Pulmonary artery endothelial cell (primary cell): ENCODE measurements around the gene CCL22. TPM values are rescaled to one million over a fixed set of nuclear protein-coding genes. Genes with fewer than 3 reads are reported as not detected.
"Not testable (repeated sequence)": the region's sequence is repeated elsewhere in the genome, so short reads cannot be mapped to it uniquely, and the experiment has no call there.

Source experiments
- DNase-seq: peaks from one replicate; pipeline ENCODE4 v3.0.0-alpha.2; 2011; ENCODE audit warnings: low read depth, low spot score
- total RNA-seq: library from RNA; depleted of rRNA; stranded (reverse); fragments of >200 nt; gene quantifications from 2 replicates; pipeline ENCODE4 v1.2.3, GENCODE V29; 2014

CCL22 gene
- total RNA-seq, 1 donor from 2014 or later: not detected

DNA sequence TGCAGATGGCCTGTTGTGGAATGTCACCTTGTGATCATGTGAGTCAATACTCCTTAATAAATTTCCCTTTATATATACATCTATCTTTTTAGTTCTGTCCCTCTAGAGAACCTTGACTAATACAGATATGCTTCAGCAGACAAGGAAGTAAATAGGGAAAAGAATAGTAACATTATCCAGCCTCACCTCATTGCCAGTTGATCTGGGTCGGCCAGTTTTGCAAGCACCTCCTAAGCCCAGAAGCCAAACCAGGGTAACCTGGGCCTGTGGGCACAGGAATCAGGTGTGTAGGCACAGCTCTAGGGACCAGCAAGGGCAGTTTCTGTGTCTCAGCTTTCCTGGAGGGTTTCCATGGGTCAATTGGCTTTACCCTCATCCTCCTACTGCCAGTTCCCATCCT, 34.1 kb downstream of the CCL22 start:
- no peak for DNase-seq

DNA sequence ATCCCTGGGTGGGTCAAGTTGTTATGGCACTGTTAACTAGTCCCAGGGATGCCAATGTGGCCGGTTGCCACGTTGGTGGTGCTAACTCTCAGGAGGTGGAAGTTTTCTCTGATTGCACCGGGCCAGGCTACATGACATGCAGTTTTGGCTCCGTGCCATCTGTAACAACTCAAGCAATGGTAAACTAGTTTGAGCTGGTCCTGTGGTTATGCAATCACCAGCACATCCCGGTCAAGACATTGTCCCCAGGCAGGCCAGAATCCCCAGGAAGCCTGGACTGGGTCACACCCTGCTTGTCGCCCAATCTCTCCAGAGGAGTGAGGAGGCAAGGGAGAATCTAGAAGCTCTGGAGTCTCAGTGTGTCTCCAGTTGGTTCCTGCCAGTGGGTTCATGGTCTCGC, 35.9 kb downstream of the CCL22 start:
- no peak for DNase-seq

- DNase-seq: no peak
These were observed 36.4 kb downstream of the CCL22 start for GRCh38 chr16:57395026-57395425.

GRCh38 chr16:57396786-57397185, 38.2 kb downstream of the CCL22 start:
- DNase-seq: no peak

GRCh38 chr16:57397493-57397892, 38.9 kb downstream of the CCL22 start:
- DNase-seq: not testable (repeated sequence)

- no peak for DNase-seq
These were observed 43.5 kb downstream of the CCL22 start for GRCh38 chr16:57401943-57402640.

GRCh38 chr16:57403965-57404817, 45.6 kb downstream of the CCL22 start, which contains the start of gene CCL17:
Gene CCL17 (plus strand): TSS chr16:57404767. CDS start chr16:57413933, 9,166 bp downstream.
- DNase-seq: no peak

- DNase-seq: no peak
These were observed 46.5 kb downstream of the CCL22 start for GRCh38 chr16:57405097-57405496.

- no peak for DNase-seq
These were observed 48.3 kb downstream of the CCL22 start for GRCh38 chr16:57406881-57407280.

DNA sequence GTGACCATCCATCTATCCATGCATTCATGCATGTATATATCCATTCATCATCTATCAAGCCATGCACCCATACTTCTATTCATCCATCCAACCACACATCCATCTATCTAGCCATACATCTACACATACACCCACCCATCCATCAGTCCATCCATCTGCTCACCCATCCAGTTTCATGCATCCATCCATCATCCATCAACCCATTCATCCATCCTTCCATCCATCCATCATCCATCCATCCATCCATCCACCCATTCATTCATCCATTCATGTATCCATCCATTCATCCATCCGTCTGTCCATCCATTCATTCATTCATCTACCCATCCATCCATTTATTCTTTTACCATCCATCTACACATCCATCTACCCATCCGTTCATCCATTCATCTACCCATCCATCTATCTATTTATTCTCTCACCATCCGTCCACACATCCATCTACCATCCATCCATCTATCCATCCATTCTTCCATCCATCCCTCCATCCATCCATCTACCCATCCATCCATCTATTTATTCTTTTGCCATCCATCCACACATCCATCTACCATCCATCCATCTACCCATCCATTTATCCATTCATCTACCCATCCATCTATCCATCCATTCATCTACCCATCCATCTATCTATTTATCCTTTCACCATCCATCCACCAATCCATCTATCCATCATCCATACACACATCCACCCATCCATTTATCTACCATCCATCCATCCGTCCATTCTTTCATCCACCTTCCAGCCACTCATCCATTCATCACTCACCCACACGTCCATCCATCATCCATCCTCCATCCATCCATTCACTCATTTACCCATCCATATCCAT, 49.2 kb downstream of the CCL22 start:
- no peak for DNase-seq

- DNase-seq: no peak
These were observed 50.5 kb downstream of the CCL22 start for GRCh38 chr16:57409065-57409464.

GRCh38 chr16:57409870-57410587, 51.4 kb downstream of the CCL22 start:
- DNase-seq: no peak

- DNase-seq: no peak
These were observed 52.9 kb downstream of the CCL22 start for GRCh38 chr16:57411362-57411976.

DNA sequence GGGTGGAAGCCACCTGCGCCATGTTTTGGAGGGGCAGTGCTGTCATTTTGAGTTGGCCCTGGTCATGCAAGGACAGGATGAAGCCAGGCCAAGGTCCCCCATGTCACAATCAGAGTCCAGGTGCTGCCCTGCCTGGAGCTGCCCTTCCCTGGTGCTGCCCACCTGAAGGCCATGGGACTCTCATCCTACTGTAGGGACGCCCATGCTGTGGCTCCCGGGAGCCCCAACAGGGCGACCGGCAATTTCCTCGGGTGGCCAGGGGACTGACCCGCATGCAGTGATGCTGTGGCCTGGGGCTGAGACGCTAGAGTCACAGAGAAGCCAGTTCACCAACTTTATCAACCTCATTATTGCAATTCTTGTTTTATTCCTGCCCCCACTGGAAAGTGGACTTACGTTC, 54.0 kb downstream of the CCL22 start:
- DNase-seq: no peak

DNA sequence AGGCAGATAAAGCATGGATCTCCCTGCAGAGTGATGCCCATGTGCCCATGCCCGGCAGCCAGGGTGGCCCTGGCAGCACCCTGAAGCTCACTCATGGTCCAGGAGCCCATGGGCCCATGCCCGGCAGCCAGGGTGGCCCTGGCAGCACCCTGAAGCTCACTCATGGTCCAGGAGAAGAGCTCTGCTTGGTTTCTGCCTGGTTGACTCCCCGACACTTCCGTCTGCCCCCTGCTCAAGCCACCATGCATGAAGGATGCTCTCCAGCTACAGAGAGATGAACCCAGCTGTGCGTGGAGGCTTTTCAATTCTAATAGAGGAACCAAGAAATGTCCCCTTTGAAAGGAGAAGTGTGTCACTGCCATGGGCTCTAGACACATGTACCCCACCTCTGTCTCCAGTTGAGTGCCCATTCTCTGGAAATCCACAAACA, 54.7 kb downstream of the CCL22 start:
- no peak for DNase-seq

- no peak for DNase-seq
These were observed 55.1 kb downstream of the CCL22 start for GRCh38 chr16:57413733-57414132.
